ENCODE measurements around the gene TTBK1.
"Not testable (repeated sequence)": the region's sequence is repeated elsewhere in the genome, so short reads cannot be mapped to it uniquely, and the experiment has no call there.

DNA sequence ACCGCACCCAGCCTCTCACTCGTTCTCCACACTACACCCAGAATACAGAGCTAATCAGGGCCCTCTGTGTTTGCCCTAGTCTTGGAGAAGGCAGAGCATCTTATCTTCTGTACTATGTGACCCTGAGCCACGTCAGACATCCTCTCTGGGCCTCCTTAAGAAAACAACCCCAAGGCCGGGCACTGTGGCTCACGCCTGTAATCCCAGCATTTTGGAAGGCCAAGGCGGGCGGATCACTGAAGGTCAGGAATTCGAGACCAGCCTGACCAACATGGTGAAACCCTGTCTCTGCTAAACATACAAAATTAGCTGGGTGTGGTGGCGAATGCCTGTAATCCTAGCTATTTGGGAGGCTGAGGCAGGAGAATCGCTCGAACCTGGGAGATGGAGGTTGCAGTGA lies 59.7 kb downstream of the TTBK1 start:
- TF ChIP-seq REST (IDR thresholded peaks at IDR 0.05; ENCODE audit: insufficient replicate concordance, low read depth); CTCF (IDR thresholded peaks at IDR 0.05; ENCODE audit: insufficient read depth, low read length): not testable (repeated sequence)
